Brain pericyte (primary cell): ENCODE measurements around the gene EFCAB13.

Source experiments
- DNase-seq: peaks from one replicate; pipeline ENCODE4 v3.0.0-alpha.2; 2012; ENCODE audit warnings: low read depth, low spot score

EFCAB13 gene, protein sequence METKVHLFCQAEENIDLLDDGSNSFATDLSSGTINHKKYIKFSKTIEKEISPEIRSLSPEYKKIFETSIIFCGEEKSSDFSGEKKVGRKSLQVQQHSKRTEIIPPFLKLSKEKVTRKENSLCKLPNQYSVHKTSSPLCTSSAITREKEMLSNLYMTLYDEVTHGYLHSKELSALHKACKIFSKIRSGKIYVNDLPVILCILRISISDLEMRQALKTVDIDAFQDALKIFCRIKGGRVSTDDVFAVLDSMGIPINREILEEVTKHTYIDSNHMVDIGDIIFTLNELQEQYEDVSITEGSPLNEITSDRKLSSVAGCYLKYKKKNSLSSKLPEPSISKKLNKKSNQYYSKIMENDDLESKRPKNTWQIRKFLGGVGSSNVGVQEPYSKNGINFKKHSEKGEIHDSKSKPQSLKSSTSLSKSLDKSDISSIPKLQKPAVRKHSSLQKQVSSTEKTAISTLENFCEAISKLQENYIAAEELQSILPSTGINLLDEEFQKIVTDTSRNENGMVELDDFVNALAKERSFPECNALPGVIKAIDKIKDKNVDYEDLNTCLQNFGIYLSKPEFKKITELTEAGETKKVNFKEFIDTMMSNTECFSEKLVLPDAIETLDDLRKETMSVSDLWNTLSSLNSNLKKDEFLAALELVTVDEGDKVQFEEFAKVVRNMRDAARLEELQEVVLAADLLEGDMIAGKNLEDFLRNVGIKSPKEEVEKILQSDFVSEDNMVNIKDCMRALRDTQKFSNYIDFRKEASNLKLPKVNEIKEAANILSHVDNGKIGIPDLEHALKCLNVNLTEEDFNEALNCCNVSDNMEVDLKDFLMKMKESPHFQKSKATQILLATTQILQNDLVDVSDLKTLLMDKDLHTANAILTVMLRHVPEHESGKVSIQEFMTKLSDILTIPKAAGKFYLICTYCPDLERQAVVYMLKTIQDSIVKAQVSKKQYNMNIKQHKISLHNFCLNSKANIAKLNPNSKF

DNA sequence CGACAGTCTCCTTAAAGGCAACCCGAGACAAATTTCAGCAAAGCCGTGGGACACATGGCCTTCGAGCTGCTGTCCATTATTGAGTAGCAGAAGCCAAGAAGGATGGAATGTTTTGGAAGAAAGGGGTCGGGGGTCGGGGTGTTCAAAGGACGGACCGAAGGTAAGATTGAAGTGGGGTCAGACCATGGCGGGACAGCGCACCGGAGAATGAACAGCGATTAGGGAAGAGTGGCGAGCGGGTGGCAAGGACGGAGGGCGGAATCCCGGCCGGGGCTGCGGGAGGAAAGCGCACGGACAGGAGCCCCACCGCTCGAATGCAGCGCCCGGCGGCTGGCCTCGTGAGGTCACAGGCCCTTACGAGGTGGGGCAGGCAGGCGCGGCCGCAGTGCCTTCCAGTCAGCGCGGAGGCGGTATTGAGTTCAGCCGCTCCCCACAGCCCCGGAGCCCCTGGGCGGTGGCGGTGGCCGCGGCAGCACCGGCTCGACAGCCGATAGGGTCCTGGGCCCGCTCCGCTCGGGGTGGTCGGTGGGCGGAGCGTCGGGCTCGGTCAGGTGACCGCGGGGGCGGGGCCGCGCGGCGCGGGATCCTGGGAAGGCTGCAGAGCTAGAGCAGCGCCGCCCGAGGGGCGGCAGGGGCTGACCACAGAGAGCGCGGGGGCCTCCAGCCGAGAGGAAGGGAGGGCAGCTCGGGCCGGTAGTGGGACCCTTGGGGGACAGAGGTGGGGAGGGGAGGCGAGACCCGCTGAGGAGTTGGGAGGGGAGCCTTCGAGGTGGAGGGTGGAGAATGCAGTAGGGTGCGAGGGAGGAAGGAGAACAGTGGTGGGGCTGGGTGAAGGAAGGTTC lies at the start of gene EFCAB13:
EFCAB13 (plus strand) TSS at position 574 of the 842 bp plus-strand sequence. CDS start 4,399 bp downstream, outside the sequence.
- peak; percentile 58 for DNase-seq

DNA sequence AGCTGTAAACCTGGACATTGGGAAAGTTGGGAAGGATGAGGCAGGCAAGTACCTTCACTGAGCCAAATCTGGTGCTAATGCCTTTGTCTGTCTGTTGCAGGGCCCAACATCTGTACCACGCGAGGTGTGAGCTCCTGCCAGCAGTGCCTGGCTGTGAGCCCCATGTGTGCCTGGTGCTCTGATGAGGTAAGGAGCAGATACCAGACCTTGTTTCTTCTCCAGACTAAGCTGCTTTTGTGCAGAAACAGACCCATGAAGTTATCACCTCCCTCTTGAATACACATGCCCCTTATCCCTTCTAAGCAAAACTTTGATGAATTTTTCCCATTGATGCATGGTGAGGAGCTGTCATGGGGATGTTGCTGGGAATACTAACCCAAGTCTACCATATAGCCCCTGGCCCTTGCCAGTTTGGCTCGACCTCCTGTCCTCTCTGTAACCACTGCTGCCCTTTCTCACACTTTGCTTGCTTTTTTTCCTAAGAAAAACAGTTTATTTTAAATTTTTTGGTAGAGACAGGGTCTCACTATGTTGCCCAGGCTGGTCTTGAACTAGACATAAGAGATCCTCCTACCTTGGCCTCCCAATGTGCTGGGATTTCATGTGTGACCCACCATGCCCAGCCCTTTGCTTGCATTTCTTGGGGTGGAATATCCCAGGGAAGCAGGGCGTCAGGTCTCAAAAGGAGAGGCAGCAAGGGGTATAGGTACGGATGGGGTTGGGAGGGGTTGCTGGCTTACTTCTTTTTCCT lies 49.3 kb upstream of the EFCAB13 start:
- no peak for DNase-seq

DNA sequence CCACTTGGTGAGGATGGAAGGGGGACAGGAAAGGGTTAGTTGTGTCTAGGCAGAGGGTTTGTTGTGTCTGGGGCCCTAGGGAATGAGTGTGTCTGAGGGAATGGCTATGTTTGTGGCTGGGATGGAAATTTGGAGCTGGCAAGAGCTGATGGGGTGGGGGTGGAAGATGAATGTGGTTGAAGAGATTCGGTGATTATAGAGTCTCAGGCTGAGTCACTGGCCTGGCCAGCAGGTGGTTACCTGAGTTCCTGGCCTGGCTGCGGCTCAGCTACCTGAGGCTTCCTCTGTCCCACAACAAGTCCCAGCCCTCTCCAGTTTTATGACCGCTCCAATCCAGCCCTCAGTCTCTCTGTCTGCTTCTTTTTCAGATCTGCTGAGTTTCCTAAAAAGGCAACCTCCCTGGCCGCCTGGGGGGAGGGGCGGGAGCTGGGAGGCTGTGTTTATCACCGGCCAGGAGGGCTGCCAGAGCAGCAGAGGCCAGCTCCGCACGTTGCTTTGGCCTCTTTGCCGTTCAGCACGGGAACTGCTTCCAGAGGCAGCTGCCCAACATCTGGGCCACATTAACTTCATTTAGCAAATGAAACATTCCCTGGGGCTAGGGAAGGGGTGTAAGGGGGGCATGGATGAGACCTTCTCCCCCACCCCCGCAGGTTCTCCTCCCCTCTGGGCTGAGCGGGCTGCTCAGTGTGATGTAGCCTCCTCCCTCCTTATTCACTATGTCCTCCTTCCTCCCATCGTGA lies 48.3 kb upstream of the EFCAB13 start:
- DNase-seq: peak; percentile 96

DNA sequence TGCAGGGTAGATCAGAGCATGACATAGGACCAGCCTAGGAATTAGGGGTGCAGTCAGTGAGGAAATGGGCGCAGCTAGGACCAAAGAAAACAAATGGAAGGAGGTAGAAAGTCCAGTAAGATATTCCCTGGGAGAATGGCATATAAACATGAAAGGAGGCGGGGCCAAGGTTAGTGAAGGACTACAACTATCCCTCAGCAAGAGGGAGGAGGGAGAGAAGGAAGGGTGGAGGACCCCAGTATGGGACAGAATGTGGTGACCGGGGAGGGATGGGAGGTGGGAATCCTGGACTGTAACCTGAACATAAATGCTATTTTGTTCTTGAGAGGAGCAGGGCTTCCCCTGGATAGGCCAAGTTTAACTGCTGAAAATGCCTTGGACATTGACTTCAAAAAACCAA lies 47.3 kb upstream of the EFCAB13 start:
- DNase-seq: no peak

DNA sequence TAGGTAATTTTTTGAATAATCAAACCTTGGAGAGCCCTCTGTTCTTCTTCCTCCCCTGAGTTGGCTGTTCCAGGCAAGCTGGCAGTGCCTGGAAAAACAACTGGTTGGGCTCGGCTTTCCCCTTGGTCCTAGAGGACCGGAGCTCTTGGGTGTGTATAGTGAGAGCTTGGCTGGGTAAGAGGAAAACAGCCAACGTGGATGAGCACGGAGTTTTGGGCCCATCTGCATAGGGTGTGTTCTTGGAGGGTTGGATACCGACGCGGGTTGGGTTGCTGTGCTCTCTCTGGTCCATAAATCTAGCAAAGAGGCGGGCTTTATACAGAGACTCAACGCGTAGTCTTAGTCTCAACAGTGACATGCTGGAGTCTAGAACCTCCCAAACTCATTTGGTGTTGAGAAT lies 46.9 kb upstream of the EFCAB13 start:
- no peak for DNase-seq

DNA sequence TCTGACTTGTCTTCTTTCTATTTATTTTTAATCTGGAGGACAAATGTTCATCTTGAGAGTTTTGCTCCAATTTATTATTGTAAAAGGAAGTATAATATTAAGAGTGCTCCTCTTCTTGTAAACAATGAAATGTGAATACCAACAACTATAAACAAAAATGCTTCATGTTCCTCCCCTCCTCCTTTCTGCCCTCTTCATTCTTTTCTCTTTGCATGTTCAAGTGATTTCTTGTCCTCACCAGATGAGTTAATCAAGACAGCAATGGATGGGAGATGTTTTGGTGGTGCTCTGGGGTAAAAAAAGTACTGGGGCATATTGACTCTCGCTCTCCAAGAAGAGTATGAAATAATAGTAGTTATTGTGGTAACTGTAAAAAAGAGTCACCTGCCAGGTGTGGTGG lies 45.8 kb upstream of the EFCAB13 start:
- no peak for DNase-seq

DNA sequence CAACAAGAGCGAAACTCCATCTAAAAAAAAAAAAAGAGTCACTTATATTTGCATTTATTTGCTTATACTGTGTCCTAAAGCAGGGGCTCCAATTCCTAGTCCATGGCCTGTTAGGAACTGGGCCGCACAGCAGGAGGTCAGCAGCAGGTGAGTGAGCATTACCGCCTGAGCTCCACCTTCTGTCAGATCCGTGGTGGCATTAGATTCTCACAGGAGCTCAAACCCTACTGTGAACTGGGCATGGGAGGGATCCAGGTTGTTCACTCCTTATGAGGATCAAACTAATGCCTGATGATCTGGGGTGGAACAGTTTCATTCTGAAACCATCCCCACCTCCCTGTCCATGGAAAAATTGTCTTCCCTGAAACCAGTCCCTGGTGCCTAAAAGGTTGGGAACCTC lies 45.2 kb upstream of the EFCAB13 start:
- no peak for DNase-seq

DNA sequence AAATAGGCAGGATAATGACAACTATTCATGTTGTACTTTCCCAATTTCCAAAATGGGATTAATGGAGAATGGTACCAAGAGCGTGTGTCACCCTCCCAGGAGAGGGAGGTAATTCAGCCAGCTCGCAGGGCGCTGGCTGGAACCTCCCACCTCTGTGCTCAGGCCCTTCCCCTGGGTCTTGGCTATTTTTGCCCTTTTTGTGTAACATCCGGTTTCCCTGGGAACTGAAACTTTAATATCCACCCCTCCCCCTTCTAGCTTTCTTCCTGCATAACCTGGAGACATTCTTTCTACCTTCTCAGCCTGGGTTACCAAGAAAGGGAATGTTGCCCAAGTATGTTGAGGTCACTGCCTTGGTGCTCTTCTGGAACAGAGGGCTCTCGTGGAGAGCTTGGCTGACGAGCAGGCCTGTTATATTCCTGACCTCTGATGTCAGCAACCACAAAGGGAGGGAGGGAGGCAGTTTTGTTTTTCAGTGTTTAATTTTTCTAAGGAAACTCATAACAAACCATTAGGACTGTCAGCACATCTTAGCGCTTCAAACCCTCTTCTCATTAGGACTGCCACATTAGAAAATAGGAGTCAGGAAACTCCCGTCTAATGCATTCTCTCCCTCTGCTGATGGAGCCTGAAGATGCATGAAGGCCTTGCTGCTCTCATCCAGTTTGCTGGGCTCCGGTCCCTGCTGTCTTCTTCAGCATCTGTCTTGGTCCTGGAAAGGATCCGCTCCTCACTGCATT lies 44.5 kb upstream of the EFCAB13 start:
- peak; percentile 68 for DNase-seq

DNA sequence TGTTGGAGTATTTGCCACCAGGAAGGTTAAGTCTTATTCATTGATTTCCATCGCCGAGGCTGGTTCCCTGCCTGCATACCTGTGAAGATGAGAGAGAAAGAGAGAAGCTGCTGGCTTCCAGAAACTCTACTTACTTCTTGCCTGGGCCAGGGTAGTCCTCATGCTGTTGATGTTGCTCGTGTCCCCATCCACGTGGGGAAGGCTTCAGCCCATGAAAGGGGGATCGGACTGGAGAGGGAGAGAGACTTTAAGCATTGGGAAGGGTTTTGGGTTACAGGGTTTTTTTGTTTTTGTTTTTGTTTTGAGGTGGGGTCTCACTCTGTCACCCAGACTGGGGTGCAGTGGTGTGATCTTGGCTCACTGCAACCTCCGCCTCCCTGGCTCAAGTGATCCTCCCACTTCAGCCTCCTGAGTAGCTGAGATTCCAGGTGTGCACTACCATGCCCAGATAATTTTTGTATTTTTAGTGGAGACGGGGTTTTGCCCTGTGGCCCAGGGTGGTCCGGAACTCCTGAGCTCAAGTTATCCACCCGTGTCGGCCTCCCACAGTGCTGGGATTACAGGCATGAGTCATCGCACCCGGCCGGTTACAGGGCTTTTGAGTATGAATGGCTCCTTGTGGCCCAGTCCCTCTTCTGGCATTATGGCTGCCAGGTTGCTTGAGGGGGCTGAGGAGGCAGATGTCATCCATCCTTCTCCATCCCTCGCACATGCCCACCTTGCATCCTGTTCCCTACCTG lies 43.5 kb upstream of the EFCAB13 start:
- no peak for DNase-seq

DNA sequence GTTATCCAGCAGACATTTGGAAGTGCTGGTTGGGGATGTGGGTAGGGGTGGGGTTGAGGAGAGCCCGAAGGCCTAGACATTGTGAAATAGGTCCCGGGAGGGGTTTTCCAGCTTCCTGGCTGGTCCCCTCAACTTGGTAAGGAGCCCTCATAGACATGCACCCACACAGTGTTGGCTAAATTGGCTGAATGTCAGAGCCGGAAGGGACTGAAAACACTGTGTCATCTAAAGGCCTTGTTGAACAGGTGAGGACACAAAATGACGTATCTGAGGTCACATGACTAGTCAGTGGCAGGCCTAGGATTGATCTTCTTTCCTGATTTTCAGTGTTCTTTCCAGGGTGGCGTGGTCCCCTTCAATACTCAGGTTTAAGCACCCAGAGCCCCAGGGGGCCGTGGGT lies 42.5 kb upstream of the EFCAB13 start:
- DNase-seq: no peak

DNA sequence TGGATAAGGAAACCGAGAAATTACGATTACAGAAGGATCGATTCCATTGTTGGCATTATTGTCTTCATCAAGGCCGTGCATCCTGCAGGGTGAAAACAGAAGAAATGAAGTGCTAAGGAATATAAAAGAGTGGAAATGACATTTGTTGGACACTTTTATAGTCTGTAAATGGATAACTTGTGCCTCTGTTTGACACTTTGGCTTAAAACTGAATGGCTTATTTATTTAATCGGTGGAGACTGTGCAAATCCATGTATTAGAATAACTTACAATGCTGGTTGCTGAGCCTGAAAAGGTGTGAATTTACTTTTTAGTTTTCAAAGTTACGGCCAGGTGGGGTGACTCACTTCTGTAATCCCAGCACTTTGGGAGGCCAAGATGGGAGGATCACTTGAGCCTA lies 38.8 kb upstream of the EFCAB13 start:
- no peak for DNase-seq

DNA sequence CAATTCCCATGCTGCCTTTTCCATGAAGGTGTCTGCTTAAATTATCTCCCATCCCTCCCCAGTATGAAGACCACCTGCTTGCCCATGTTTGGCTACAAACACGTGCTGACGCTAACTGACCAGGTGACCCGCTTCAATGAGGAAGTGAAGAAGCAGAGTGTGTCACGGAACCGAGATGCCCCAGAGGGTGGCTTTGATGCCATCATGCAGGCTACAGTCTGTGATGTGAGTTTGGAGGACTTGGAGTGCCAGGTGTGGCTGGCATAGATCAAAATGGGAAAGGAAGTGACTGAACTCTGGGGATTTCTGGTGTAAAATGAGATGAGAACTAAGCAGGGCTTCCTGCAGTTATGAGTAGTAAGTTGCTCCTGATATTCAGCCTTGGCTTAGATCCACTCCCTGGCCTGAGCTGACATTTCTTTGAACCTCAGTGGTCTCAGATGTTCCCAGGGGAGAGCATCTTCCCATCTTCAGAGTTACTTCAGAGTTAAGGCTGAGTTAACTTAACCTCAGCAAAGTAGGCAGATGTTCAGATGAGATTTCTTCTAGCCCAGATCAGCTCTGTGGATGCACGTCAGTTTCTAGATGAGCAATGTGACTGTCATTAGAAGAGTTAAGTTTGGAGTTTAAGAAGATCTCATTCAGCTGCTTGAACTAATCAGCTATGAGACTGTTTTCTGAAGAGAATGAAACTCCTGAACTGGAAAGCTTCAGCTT lies 37.4 kb upstream of the EFCAB13 start:
- peak; percentile 75 for DNase-seq

DNA sequence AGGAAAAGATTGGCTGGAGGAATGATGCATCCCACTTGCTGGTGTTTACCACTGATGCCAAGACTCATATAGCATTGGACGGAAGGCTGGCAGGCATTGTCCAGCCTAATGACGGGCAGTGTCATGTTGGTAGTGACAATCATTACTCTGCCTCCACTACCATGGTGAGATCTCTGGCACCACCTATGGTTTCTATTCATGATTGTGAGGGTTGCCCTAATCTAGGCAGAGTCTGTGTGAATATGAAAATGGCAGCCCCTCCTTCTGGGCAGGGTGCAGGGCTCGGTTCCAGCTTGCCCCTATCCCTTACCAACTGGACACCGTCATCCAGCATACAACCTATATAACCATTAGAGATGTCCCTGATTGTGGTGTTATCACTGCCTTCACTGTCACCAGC lies 36.7 kb upstream of the EFCAB13 start:
- no peak for DNase-seq

DNA sequence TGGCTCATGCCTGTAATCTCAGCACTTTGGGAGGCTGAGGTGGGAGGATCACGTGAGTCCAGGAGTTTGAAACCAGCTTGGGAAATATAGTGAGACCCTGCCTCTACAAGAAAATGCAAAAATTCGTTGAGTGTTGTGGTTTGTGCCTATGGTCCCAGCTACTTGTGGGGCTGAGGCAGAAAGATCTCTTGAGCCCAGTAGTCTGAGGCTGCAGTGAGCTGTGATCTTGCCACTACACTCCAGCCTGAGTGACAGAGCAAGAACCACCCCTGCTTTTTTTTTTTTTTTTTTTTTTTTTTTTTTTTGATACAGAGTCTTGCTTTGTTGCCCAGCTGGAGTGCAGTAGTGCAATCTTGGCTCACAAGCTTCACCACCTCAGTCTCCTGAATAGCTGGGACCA lies 36.1 kb upstream of the EFCAB13 start:
- no peak for DNase-seq

DNA sequence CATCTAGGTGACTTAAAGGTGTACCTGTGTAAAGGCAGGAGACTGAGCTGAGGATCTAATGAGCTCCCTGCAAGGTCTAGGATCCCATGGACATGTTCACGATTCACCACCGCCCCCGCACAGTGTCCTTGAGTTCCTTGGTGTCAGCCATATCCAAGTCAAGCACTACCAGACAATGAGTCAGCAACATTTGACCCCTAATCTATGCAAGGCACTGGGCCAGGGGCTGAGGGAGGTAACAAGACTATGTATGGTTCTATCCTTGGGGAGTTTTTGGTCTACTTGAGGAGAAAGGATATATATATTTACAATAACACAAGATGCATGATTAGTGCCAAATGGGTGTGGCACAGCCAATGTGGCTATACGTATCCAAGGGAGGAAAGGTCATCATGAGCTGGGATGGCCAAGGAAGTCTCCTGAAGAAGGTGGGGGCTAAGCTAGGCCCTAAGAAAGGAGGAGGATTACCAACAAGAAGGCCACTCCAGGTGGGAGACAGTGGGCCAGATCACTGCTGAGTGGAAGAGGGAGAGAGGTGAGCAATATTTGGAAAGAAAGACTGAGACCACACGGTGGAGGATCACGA lies 35.1 kb upstream of the EFCAB13 start:
- DNase-seq: no peak

DNA sequence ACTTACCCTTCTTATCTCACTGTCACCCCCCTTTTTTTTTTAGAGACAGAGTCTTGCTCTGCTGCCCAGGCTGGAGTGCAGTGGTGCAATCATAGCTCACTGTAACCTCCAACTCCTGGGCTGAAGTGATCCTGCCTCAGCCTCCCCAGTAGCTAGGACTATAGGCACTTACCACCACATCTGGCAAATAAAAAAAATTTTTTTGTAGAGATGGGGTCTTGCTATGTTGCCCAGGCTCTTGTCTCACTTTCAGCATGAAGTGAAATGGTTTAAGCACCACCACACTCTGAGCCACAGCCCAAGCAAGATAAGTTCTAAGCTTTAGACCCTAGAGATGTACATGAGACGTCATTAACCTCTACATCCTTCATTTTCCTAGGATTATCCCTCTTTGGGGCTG lies 34.5 kb upstream of the EFCAB13 start:
- DNase-seq: no peak

DNA sequence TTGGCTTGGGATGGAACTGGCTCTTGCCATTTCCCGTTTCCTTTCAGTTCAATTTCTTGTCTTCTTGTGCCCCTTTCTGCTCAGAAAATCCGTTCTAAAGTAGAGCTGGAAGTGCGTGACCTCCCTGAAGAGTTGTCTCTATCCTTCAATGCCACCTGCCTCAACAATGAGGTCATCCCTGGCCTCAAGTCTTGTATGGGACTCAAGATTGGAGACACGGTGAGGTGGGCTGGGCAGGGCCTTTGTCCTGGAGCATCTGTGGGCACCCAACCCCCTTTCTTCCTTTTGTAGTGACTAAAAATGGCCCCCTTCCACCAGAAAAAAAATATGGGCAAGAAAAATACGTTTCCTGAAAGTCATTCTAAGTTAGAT lies 32.9 kb upstream of the EFCAB13 start:
- no peak for DNase-seq
